GM18526 (cell line): Measurements from ENCODE around the gene CORO6.
A peak's percentile ranks its signal among the peaks of the same experiment; 100 is the strongest.

Experiments used
- POLR2A ChIP-seq: IDR thresholded peaks from 3 replicates; pipeline ENCODE4 v1.6.1; 2011; ENCODE audit not compliant: insufficient read length; ENCODE audit errors: extremely low read depth

The CORO6 gene

GRCh38 chr17:29572691-29573557 lies 49.8 kb downstream of the CORO6 start:
- peak; percentile 17 for TF ChIP-seq POLR2A

GRCh38 chr17:29571883-29572681 lies 50.6 kb downstream of the CORO6 start:
- TF ChIP-seq POLR2A, result no peak

- TF ChIP-seq POLR2A, result no peak
Measured at GRCh38 chr17:29571486-29571882, 51.2 kb downstream of the CORO6 start.

- no peak for TF ChIP-seq POLR2A
Measured at GRCh38 chr17:29570521-29570920, 52.2 kb downstream of the CORO6 start.

- no peak for TF ChIP-seq POLR2A
Measured at GRCh38 chr17:29569245-29569950, 53.3 kb downstream of the CORO6 start.

- TF ChIP-seq POLR2A, result peak; percentile 76
Measured at GRCh38 chr17:29568331-29569244, 54.1 kb downstream of the CORO6 start, which contains the start of gene TP53I13. TP53I13 (plus strand) TSS chr17:29568701; CDS start chr17:29568759, 58 bp downstream.

GRCh38 chr17:29567554-29568330 lies 55.0 kb downstream of the CORO6 start:
- no peak for TF ChIP-seq POLR2A

- TF ChIP-seq POLR2A, result no peak
Measured at GRCh38 chr17:29567304-29567553, 55.5 kb downstream of the CORO6 start.

GRCh38 chr17:29566473-29567303 lies 56.0 kb downstream of the CORO6 start, which contains the start of gene ABHD15:
ABHD15 (minus strand) TSS chr17:29567037; CDS start chr17:29566966, 71 bp downstream.
- TF ChIP-seq POLR2A, result peak; percentile 2

GRCh38 chr17:29565643-29566472 lies 56.9 kb downstream of the CORO6 start:
- peak; percentile 10 for TF ChIP-seq POLR2A
